H1 (cell line): Measurements from ENCODE around the gene MMD. TPM values are rescaled to one million over a fixed set of nuclear protein-coding genes. Genes with fewer than 3 reads are reported as not detected.

Experiments used
- CTCF ChIA-PET: fragments of 300-600 bp; sonication (Branson Sonifier 250); formaldehyde crosslinking; loops from one replicate; lab custom pipeline; 2021; ENCODE audit not compliant: partially characterized antibody; lab: Charles Lee
- POLR2A ChIA-PET: fragments of 300-600 bp; sonication (Branson Sonifier 250); formaldehyde crosslinking; loops from one replicate; lab custom pipeline; 2021; ENCODE audit warnings: inconsistent platforms; ENCODE audit not compliant: partially characterized antibody; lab: Charles Lee
- DNase-seq, 2 experiments: peaks; one replicate each; pipeline versions ENCODE4 v3.0.0 to v3.0.0-alpha.2; 2010 to 2022; ENCODE audit warnings: low spot score in 2 of 2, low read depth in 1 of 2, mixed read lengths in 1 of 2
- FAIRE-seq: peaks from 2 replicates; lab custom pipeline; 2011; peaks lifted over from hg19 to GRCh38; lab: Jason Lieb, UNC
- H2AFZ ChIP-seq: 2 replicates; pipeline ENCODE4 v1.8.1; 2012; ENCODE audit warnings: low read length, inconsistent platforms
- H2AK5ac ChIP-seq: 2 replicates; pipeline ENCODE4 v1.6.1; 2013; ENCODE audit warnings: low read depth, low read length
- H2BK120ac ChIP-seq: replicated peaks from 2 replicates; pipeline ENCODE3; 2013; ENCODE audit warnings: low read depth, low read length, inconsistent platforms
- H2BK12ac ChIP-seq: 2 replicates; pipeline ENCODE4 v1.6.1; 2013; ENCODE audit warnings: low read depth, low read length
- H2BK15ac ChIP-seq: 2 replicates; pipeline ENCODE4 v1.6.1; 2013; ENCODE audit warnings: low read length
- H2BK20ac ChIP-seq: 2 replicates; pipeline ENCODE4 v1.6.1; 2013; ENCODE audit warnings: low read length
- H2BK5ac ChIP-seq: 2 replicates; pipeline ENCODE4 v1.6.1; 2013; ENCODE audit warnings: low read depth, low read length
- H3K14ac ChIP-seq: 2 replicates; pipeline ENCODE4 v1.6.1; 2013; ENCODE audit warnings: inconsistent platforms; ENCODE audit not compliant: insufficient read length
- H3K18ac ChIP-seq: 2 replicates; pipeline ENCODE4 v1.6.1; 2013; ENCODE audit warnings: low read length; ENCODE audit errors: extremely low read depth
- H3K23ac ChIP-seq: 2 replicates; pipeline ENCODE4 v1.6.1; 2013; ENCODE audit warnings: inconsistent platforms; ENCODE audit not compliant: insufficient read length
- H3K23me2 ChIP-seq: 2 replicates; pipeline ENCODE4 v1.6.1; 2013; ENCODE audit warnings: low read depth, low read length
- H3K27ac ChIP-seq: 2 replicates; pipeline ENCODE4 v1.6.1; 2011; ENCODE audit warnings: low read depth, low read length, inconsistent platforms
- H3K27me3 ChIP-seq, 4 experiments: replicated peaks in 1 of 4; 1 replicate in 1 of 4; 2 replicates in 3 of 4; pipeline versions ENCODE4 v1.6.1 to v1.8.1; 2011 to 2013; ENCODE audit warnings: low read length in 3 of 4, mild to moderate bottlenecking in 3 of 4, inconsistent platforms in 2 of 4, mixed read lengths in 2 of 4, moderate library complexity in 1 of 4; ENCODE audit not compliant: control insufficient read depth in 3 of 4, insufficient read depth in 3 of 4; ENCODE audit errors: extremely low read depth in 1 of 4
- H3K36me3 ChIP-seq, 4 experiments: 2 replicates each; pipeline versions ENCODE4 v1.6.1 to v1.8.1; 2011 to 2013; ENCODE audit warnings: mild to moderate bottlenecking in 4 of 4, low read length in 3 of 4, moderate library complexity in 2 of 4, control low read depth in 1 of 4, inconsistent platforms in 1 of 4; ENCODE audit not compliant: insufficient read depth in 4 of 4, control insufficient read depth in 2 of 4
- H3K4ac ChIP-seq: replicated peaks from 2 replicates; pipeline ENCODE3; 2013; ENCODE audit warnings: low read length, low read depth, mixed read lengths, inconsistent platforms; ENCODE audit not compliant: insufficient read length
- H3K4me1 ChIP-seq, 4 experiments: replicated peaks in 1 of 4; 1 replicate in 1 of 4; 2 replicates in 3 of 4; pipeline versions ENCODE4 v1.6.1 to v1.8.1; 2011 to 2013; ENCODE audit warnings: low read length in 3 of 4, inconsistent platforms in 2 of 4, mixed read lengths in 1 of 4; ENCODE audit not compliant: insufficient read depth in 4 of 4, control insufficient read depth in 3 of 4
- H3K4me2 ChIP-seq, 2 experiments: 2 replicates each; pipeline versions ENCODE4 v1.6.1 to v1.8.1; 2011 to 2013; ENCODE audit warnings: low read depth in 2 of 2, low read length in 2 of 2, control low read depth in 1 of 2, inconsistent platforms in 1 of 2, mild to moderate bottlenecking in 1 of 2; ENCODE audit not compliant: insufficient read depth in 1 of 2
- H3K4me3 ChIP-seq, 4 experiments: fragments of 200-600, 300-600 bp in 1 of 4; sonication (generic), shearing (Covaris generic), sonication (Bioruptor Twin) in 1 of 4; 2 replicates each; pipeline versions ENCODE4 v1.5.1 to v1.8.1; 2011 to 2016; ENCODE audit warnings: low read length in 4 of 4, low read depth in 3 of 4, control low read depth in 2 of 4, inconsistent platforms in 2 of 4, mild to moderate bottlenecking in 2 of 4, mixed read lengths in 1 of 4, moderate library complexity in 1 of 4; ENCODE audit not compliant: insufficient read depth in 2 of 4; ENCODE audit errors: extremely low read depth in 1 of 4
- H3K56ac ChIP-seq: replicated peaks from 2 replicates; pipeline ENCODE3; 2013; ENCODE audit warnings: low read depth, mild to moderate bottlenecking, mixed read lengths, low read length, inconsistent platforms; ENCODE audit not compliant: insufficient read length
- H3K79me1 ChIP-seq: 2 replicates; pipeline ENCODE4 v1.6.1; 2013; ENCODE audit warnings: low read depth, low read length, control low read depth
- H3K79me2 ChIP-seq, 2 experiments: 2 replicates each; pipeline versions ENCODE4 v1.6.1 to v1.8.1; 2012 to 2013; ENCODE audit warnings: low read length in 2 of 2, mild to moderate bottlenecking in 2 of 2, inconsistent platforms in 1 of 2; ENCODE audit not compliant: insufficient read depth in 2 of 2, control insufficient read depth in 1 of 2
- H3K9ac ChIP-seq, 4 experiments: replicated peaks in 1 of 4; 1 replicate in 1 of 4; 2 replicates in 3 of 4; pipeline versions ENCODE4 v1.6.1 to v1.8.1; 2011 to 2013; ENCODE audit warnings: low read depth in 3 of 4, low read length in 3 of 4, control low read depth in 2 of 4, mild to moderate bottlenecking in 2 of 4, moderate library complexity in 2 of 4, inconsistent platforms in 1 of 4; ENCODE audit errors: extremely low read depth in 1 of 4
- H3K9me3 ChIP-seq, 2 experiments: 2 replicates each; pipeline versions ENCODE4 v1.6.1 to v1.8.1; 2012 to 2013; ENCODE audit warnings: mild to moderate bottlenecking in 2 of 2, moderate library complexity in 2 of 2, control low read depth in 1 of 2, inconsistent platforms in 1 of 2, low read depth in 1 of 2, low read length in 1 of 2, mixed read lengths in 1 of 2; ENCODE audit not compliant: insufficient read depth in 2 of 2
- H4K20me1 ChIP-seq, 2 experiments: replicated peaks in 1 of 2; 2 replicates each; pipeline versions ENCODE3 to v1.8.1; 2011 to 2013; ENCODE audit warnings: inconsistent platforms in 2 of 2, low read length in 2 of 2, mild to moderate bottlenecking in 1 of 2; ENCODE audit not compliant: insufficient read depth in 2 of 2, control insufficient read depth in 1 of 2
- H4K5ac ChIP-seq: 2 replicates; pipeline ENCODE4 v1.6.1; 2013; ENCODE audit warnings: low read length, low read depth, mixed read lengths, inconsistent platforms; ENCODE audit not compliant: insufficient read length
- H4K8ac ChIP-seq: 2 replicates; pipeline ENCODE4 v1.8.0; 2013; ENCODE audit warnings: mild to moderate bottlenecking, moderate library complexity, low read length, inconsistent platforms; ENCODE audit not compliant: insufficient read depth; ENCODE audit errors: extremely low read depth
- H4K91ac ChIP-seq: replicated peaks from 2 replicates; pipeline ENCODE3; 2013; ENCODE audit warnings: low read length, mixed read lengths, inconsistent platforms; ENCODE audit not compliant: insufficient read length
- GABPA ChIP-seq: IDR thresholded peaks from 2 replicates; pipeline ENCODE4 v1.6.1; 2011; ENCODE audit warnings: mild to moderate bottlenecking, low read length, moderate library complexity, borderline replicate concordance; ENCODE audit not compliant: insufficient read depth
- HDAC2 ChIP-seq, 2 experiments: fragments of 300-600 bp in 1 of 2; sonication (generic) in 1 of 2; IDR thresholded peaks; 2 replicates each; pipeline ENCODE4 v1.6.1; 2011 to 2012; ENCODE audit warnings: low read depth in 2 of 2, low read length in 2 of 2, mild to moderate bottlenecking in 2 of 2, moderate library complexity in 2 of 2, borderline replicate concordance in 1 of 2, inconsistent platforms in 1 of 2
- SP4 ChIP-seq: IDR thresholded peaks from 2 replicates; pipeline ENCODE4 v1.6.1; 2012; ENCODE audit warnings: low read length, inconsistent platforms
- TAF7 ChIP-seq: optimal IDR thresholded peaks from 2 replicates; pipeline ENCODE3; 2011; ENCODE audit warnings: low read depth, mild to moderate bottlenecking, inconsistent platforms, low read length, moderate library complexity, borderline replicate concordance
- WGBS, 2 experiments: shearing (Covaris generic) in 1 of 2; methylation state at CpG; one replicate each; pipeline versions ENCODE4 v1.1.6 to v1.1.7; 2013 to 2015; ENCODE audit warnings: low lambda C conversion rate in 2 of 2, mixed read lengths in 2 of 2, inconsistent platforms in 1 of 2, low coverage in 1 of 2, missing lambda C conversion rate in 1 of 2; ENCODE audit not compliant: insufficient replicate concordance in 2 of 2, insufficient coverage in 1 of 2, insufficient read length in 1 of 2; ENCODE audit errors: extremely low coverage in 1 of 2, missing lambda C conversion rate in 1 of 2; 5-methylcytosine and 5-hydroxymethylcytosine counted together
- polyA plus RNA-seq, 7 experiments: library from polyadenylated mRNA; depleted of rRNA in 3 of 7; stranded (reverse) in 5 of 7; unstranded in 2 of 7; fragments of >200 nt in 5 of 7; fragments of 200-250 nt in 2 of 7; gene quantifications; 1 replicate in 5 of 7; 2 replicates in 1 of 7; 4 replicates in 1 of 7; pipeline versions ENCODE4 v1.2.1 to v1.2.3, GENCODE V29; 2011 to 2013; ENCODE audit warnings: missing spikeins in 2 of 7, mixed read lengths in 2 of 7
- total RNA-seq: library from RNA; stranded (reverse); fragmentation: NEBNext Ultra II Directional; extraction: Animal tissue kit (Norgen Biotek cat#: 25700); gene quantifications from 2 replicates; pipeline ENCODE4 v1.2.1, GENCODE V29; 2021

MMD gene
- total and polyA plus RNA-seq, 2 of the 8 experiments (the other 6 are each of a cell fraction or from before 2014, with no cell fraction given): 28.2 to 37.8 TPM

GRCh38 chr17:55452139-55452790 lies 30.6 kb upstream of the MMD start:
- Histone ChIP-seq H3K79me2 (no peaks in the 10 kb centered on the region), H3K27me3 (no peaks in the 10 kb centered on the region), H2AFZ (no peak overlapping the region), H3K27ac (no peak overlapping the region), H3K56ac (no peak overlapping the region), H2BK20ac (no peak overlapping the region), H2AK5ac (no peak overlapping the region), H3K4ac (no peak overlapping the region), H4K8ac (no peak overlapping the region), H2BK12ac (no peak overlapping the region), H3K18ac (no peak overlapping the region), H3K23ac (no peak overlapping the region), H3K4me1 (peaks cover 1 to 5% (median 4%) of the 10 kb centered on the region in 4 experiments; a peak in 3 of 7 replicates), H3K79me1 (no peaks in the 10 kb centered on the region), H2BK120ac (no peak overlapping the region), H4K91ac (no peak overlapping the region), H3K23me2 (no peaks in the 10 kb centered on the region), H4K5ac (no peak overlapping the region), H3K36me3 (no peaks in the 10 kb centered on the region), H2BK15ac (no peak overlapping the region), H3K4me3 (no peak overlapping the region), H4K20me1 (no peaks in the 10 kb centered on the region), H3K9me3 (no peaks in the 10 kb centered on the region), H2BK5ac (no peak overlapping the region), H3K4me2 (no peak overlapping the region), H3K14ac (no peak overlapping the region), H3K9ac (no peak overlapping the region)
- ChIA-PET POLR2A (no interaction called here), CTCF (no interaction called here)
- DNase-seq: no peak
- FAIRE-seq: no peak
- no peak for TF ChIP-seq GABPA
- no peak for TF ChIP-seq SP4
- no peak for TF ChIP-seq TAF7
- TF ChIP-seq HDAC2 (IDR thresholded peaks at IDR 0.05; ENCODE audit: borderline replicate concordance in 1 of 2, low read depth in 2 of 2, low read length in 2 of 2): no peak
- WGBS, 2 experiments: 88% methylated on average over 5 of the region's 5 CpGs; no CpG with 5 or more reads in 1 of the 2 experiments
